ENCODE data around the gene ABCG1. TPM values are rescaled to one million over a fixed set of nuclear protein-coding genes. Genes with fewer than 3 reads are reported as not detected.

Gene ABCG1
- total and polyA plus RNA-seq, 4 donors, result 1.6 to 9.7 (median 5.3) TPM

GRCh38 chr21:42176859-42177258 is 42.1 kb upstream of the ABCG1 start:
- Histone ChIP-seq H3K27ac (ENCODE audit: low read depth in 1 of 2, low read length in 2 of 2) (no peak overlapping the region), H3K9me3 (ENCODE audit: control insufficient read depth in 4 of 4, low read length in 3 of 4) (no peaks in the 10 kb centered on the region), H3K36me3 (ENCODE audit: control insufficient read depth in 4 of 4, insufficient read depth in 3 of 4, low read depth in 1 of 4, low read length in 3 of 4) (no peaks in the 10 kb centered on the region), H3K4me3 (ENCODE audit: low read depth in 1 of 3, low read length in 3 of 3) (no peak overlapping the region), H3K4me1 (ENCODE audit: control insufficient read depth in 4 of 4, insufficient read depth in 4 of 4, low read length in 3 of 4) (no peaks in the 10 kb centered on the region), H3K27me3 (ENCODE audit: control insufficient read depth in 4 of 4, insufficient read depth in 4 of 4, low read length in 3 of 4) (peaks cover 0 to 2% (median 0%) of the 10 kb centered on the region in 4 donors), H3K9ac (ENCODE audit: low read depth in 1 of 2, low read length in 2 of 2) (no peak overlapping the region)
- WGBS, result 69% methylated on average over 3 of the region's 3 CpGs
- no peak for DNase-seq (ENCODE audit: low spot score)
- no peak for TF ChIP-seq HNF4A (conservative IDR thresholded peaks at IDR 0.05)
- no peak for TF ChIP-seq HNF4G (IDR thresholded peaks at IDR 0.05)
- TF ChIP-seq MAX (IDR thresholded peaks at IDR 0.05), result no peak
- TF ChIP-seq NR2F2 (IDR thresholded peaks at IDR 0.05), result no peak
- TF ChIP-seq RXRA (IDR thresholded peaks at IDR 0.05), result no peak
- TF ChIP-seq REST (IDR thresholded peaks at IDR 0.05), result no peak
- TF ChIP-seq TAF1 (conservative IDR thresholded peaks at IDR 0.05), result no peak
- no peak for TF ChIP-seq JUND (IDR thresholded peaks at IDR 0.05)
- TF ChIP-seq, protein P1, sequence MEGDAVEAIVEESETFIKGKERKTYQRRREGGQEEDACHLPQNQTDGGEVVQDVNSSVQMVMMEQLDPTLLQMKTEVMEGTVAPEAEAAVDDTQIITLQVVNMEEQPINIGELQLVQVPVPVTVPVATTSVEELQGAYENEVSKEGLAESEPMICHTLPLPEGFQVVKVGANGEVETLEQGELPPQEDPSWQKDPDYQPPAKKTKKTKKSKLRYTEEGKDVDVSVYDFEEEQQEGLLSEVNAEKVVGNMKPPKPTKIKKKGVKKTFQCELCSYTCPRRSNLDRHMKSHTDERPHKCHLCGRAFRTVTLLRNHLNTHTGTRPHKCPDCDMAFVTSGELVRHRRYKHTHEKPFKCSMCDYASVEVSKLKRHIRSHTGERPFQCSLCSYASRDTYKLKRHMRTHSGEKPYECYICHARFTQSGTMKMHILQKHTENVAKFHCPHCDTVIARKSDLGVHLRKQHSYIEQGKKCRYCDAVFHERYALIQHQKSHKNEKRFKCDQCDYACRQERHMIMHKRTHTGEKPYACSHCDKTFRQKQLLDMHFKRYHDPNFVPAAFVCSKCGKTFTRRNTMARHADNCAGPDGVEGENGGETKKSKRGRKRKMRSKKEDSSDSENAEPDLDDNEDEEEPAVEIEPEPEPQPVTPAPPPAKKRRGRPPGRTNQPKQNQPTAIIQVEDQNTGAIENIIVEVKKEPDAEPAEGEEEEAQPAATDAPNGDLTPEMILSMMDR (IDR thresholded peaks at IDR 0.05; ENCODE audit: low read depth, low read length, missing input control), result no peak
- no peak for TF ChIP-seq EGR1 (IDR thresholded peaks at IDR 0.05; ENCODE audit: low read depth in 2 of 2)
- TF ChIP-seq SP1 (IDR thresholded peaks at IDR 0.05), result no peak
- TF ChIP-seq FOXA1 (IDR thresholded peaks at IDR 0.05), result no peak
- no peak for TF ChIP-seq ATF3 (IDR thresholded peaks at IDR 0.05)
- TF ChIP-seq, protein P2, sequence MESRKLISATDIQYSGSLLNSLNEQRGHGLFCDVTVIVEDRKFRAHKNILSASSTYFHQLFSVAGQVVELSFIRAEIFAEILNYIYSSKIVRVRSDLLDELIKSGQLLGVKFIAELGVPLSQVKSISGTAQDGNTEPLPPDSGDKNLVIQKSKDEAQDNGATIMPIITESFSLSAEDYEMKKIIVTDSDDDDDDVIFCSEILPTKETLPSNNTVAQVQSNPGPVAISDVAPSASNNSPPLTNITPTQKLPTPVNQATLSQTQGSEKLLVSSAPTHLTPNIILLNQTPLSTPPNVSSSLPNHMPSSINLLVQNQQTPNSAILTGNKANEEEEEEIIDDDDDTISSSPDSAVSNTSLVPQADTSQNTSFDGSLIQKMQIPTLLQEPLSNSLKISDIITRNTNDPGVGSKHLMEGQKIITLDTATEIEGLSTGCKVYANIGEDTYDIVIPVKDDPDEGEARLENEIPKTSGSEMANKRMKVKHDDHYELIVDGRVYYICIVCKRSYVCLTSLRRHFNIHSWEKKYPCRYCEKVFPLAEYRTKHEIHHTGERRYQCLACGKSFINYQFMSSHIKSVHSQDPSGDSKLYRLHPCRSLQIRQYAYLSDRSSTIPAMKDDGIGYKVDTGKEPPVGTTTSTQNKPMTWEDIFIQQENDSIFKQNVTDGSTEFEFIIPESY (IDR thresholded peaks at IDR 0.05), result no peak
- TF ChIP-seq FOXA2 (IDR thresholded peaks at IDR 0.05), result no peak
- no peak for TF ChIP-seq RAD21 (IDR thresholded peaks at IDR 0.05)
- TF ChIP-seq YY1 (IDR thresholded peaks at IDR 0.05), result no peak
- TF ChIP-seq GABPA (IDR thresholded peaks at IDR 0.05 in 1 of 2, conservative IDR thresholded peaks at IDR 0.05 in 1 of 2), result no peak

All from liver (tissue), 9 donors.